Tibial nerve (tissue), 4 donors: ENCODE data around the gene URGCP. TPM values are rescaled to one million over a fixed set of nuclear protein-coding genes. Genes with fewer than 3 reads are reported as not detected.

ENCODE experiments used
- DNase-seq, 2 donors: peaks; one replicate each; pipeline ENCODE4 v3.0.0-alpha.2; 2019; ENCODE audit warnings: low spot score in 2 of 2
- H3K27ac ChIP-seq, 4 donors: fragments of 200-600 bp; sonication (generic) in 3 of 4; one replicate each; pipeline ENCODE4 v1.5.1; 2017 to 2019; ENCODE audit warnings: mild to moderate bottlenecking in 1 of 4
- H3K27me3 ChIP-seq, 2 donors: fragments of 200-600 bp; sonication (generic) in 1 of 2; one replicate each; pipeline versions ENCODE4 v1.5.1 to v1.6.0; 2017 to 2019
- H3K36me3 ChIP-seq, 3 donors: fragments of 200-600 bp; sonication (generic); one replicate each; pipeline ENCODE4 v1.5.1; 2018 to 2019
- H3K4me1 ChIP-seq, 4 donors: fragments of 200-600 bp; sonication (generic) in 3 of 4; one replicate each; pipeline ENCODE4 v1.5.1; 2017 to 2019
- H3K4me3 ChIP-seq, 4 donors: fragments of 200-600 bp; sonication (generic) in 3 of 4; one replicate each; pipeline ENCODE4 v1.5.1; 2017 to 2019; ENCODE audit warnings: mild to moderate bottlenecking in 1 of 4, moderate library complexity in 1 of 4
- H3K9me3 ChIP-seq, 4 donors: fragments of 200-600 bp; sonication (generic) in 3 of 4; one replicate each; pipeline ENCODE4 v1.5.1; 2017 to 2019
- EP300 ChIP-seq, 2 donors: sonication (generic); formaldehyde crosslinking; IDR thresholded peaks; one replicate each; pipeline ENCODE4 v1.6.1; 2017; ENCODE audit warnings: antibody characterized with exemption in 2 of 2, mild to moderate bottlenecking in 1 of 2
- POLR2A ChIP-seq, 2 donors: fragments of 450-650 bp; IDR thresholded peaks; one replicate each; pipeline ENCODE4 v1.6.1; 2017; ENCODE audit warnings: antibody characterized with exemption in 2 of 2, mild to moderate bottlenecking in 2 of 2, moderate library complexity in 2 of 2
- WGBS, 2 donors: methylation state at CpG; one replicate each; pipeline ENCODE4 v1.1.5; 2018; 5-methylcytosine and 5-hydroxymethylcytosine counted together
- total RNA-seq, 4 donors: library from RNA; depleted of rRNA; stranded (reverse); fragments of >200 nt; gene quantifications; one replicate each; pipeline ENCODE4 v1.1.0, GENCODE V29; 2016
- TF ChIP-seq, protein P1 (sequence below), 5 experiments: fragments of 200-600 bp in 3 of 5; fragments of 450-650 bp in 2 of 5; sonication (generic) in 3 of 5; IDR thresholded peaks; one replicate each; pipeline ENCODE4 v1.5.1; 2016 to 2019; ENCODE audit warnings: antibody characterized with exemption in 5 of 5, mild to moderate bottlenecking in 3 of 5, moderate library complexity in 2 of 5

Gene URGCP
- total RNA-seq, 4 donors from 2014 or later = 25.7 to 32.0 (median 28.8) TPM

DNA sequence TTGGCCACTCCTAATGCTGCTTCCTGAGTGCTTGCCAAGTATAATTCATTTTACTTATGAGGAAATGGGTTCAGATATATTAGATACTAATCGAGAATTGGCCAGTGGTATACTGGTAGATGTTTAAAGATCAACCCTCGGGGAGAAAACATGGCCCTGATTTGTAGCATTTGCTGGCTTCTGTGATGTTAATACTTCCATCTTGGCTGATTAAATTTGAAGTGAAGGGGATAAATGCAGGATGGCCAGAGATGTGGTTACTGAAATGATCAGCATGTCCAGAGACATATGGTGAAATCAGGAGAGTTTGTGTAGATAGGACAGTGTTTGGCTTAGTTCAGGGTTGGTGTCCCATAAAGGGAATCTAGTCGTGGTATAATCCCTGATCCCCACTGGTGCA is 31.0 kb upstream of the URGCP start:
- TF ChIP-seq, protein P1, sequence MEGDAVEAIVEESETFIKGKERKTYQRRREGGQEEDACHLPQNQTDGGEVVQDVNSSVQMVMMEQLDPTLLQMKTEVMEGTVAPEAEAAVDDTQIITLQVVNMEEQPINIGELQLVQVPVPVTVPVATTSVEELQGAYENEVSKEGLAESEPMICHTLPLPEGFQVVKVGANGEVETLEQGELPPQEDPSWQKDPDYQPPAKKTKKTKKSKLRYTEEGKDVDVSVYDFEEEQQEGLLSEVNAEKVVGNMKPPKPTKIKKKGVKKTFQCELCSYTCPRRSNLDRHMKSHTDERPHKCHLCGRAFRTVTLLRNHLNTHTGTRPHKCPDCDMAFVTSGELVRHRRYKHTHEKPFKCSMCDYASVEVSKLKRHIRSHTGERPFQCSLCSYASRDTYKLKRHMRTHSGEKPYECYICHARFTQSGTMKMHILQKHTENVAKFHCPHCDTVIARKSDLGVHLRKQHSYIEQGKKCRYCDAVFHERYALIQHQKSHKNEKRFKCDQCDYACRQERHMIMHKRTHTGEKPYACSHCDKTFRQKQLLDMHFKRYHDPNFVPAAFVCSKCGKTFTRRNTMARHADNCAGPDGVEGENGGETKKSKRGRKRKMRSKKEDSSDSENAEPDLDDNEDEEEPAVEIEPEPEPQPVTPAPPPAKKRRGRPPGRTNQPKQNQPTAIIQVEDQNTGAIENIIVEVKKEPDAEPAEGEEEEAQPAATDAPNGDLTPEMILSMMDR (IDR thresholded peaks at IDR 0.05) = no peak
- TF ChIP-seq POLR2A (IDR thresholded peaks at IDR 0.05) (no peak), EP300 (IDR thresholded peaks at IDR 0.05) (no peak)
- H3K36me3 ChIP-seq = peaks cover 0 to 7% (median 0%) of the 10 kb centered on the region in 3 donors
- H3K27ac ChIP-seq = no peak overlapping the region
- DNase-seq = no peak
- H3K4me3 ChIP-seq = no peak overlapping the region
- H3K27me3 ChIP-seq = no peaks in the 10 kb centered on the region
- no peaks in the 10 kb centered on the region for H3K9me3 ChIP-seq
- no peaks in the 10 kb centered on the region for H3K4me1 ChIP-seq
- WGBS, 2 donors = 79% methylated on average over 3 of the region's 3 CpGs

GRCh38 chr7:43933902-43934560 is 27.6 kb upstream of the URGCP start:
- TF ChIP-seq POLR2A (IDR thresholded peaks at IDR 0.05) (no peak), EP300 (IDR thresholded peaks at IDR 0.05) (no peak)
- TF ChIP-seq, protein P1 (IDR thresholded peaks at IDR 0.05) = no peak
- Histone ChIP-seq H3K27me3 (no peaks in the 10 kb centered on the region), H3K9me3 (no peaks in the 10 kb centered on the region), H3K27ac (no peak overlapping the region), H3K4me1 (no peaks in the 10 kb centered on the region), H3K4me3 (no peak overlapping the region), H3K36me3 (peaks cover 0 to 3% (median 0%) of the 10 kb centered on the region in 3 donors)
- WGBS, 2 donors = 84 to 87% methylated on average over 3 of the region's 3 CpGs
- no peak for DNase-seq

GRCh38 chr7:43931346-43931745 is 24.9 kb upstream of the URGCP start:
- H3K27ac ChIP-seq = no peak overlapping the region
- H3K4me3 ChIP-seq = no peak overlapping the region
- no peaks in the 10 kb centered on the region for H3K9me3 ChIP-seq
- no peak for DNase-seq
- H3K4me1 ChIP-seq = peaks cover 0 to 8% (median 6%) of the 10 kb centered on the region in 4 donors
- 73 to 78% methylated on average over 7 of the region's 7 CpGs for WGBS, 2 donors
- H3K27me3 ChIP-seq = no peaks in the 10 kb centered on the region
- H3K36me3 ChIP-seq = no peaks in the 10 kb centered on the region
- no peak for TF ChIP-seq POLR2A (IDR thresholded peaks at IDR 0.05)
- TF ChIP-seq, protein P1 (IDR thresholded peaks at IDR 0.05) = no peak
- no peak for TF ChIP-seq EP300 (IDR thresholded peaks at IDR 0.05)

- no peaks in the 10 kb centered on the region for H3K27me3 ChIP-seq
- peaks cover 0 to 18% (median 10%) of the 10 kb centered on the region in 4 donors for H3K4me1 ChIP-seq
- TF ChIP-seq, protein P1 (IDR thresholded peaks at IDR 0.05) = no peak
- TF ChIP-seq EP300 (IDR thresholded peaks at IDR 0.05) (no peak), POLR2A (IDR thresholded peaks at IDR 0.05) (no peak)
- DNase-seq = no peak
- H3K4me3 ChIP-seq = no peak overlapping the region
- H3K9me3 ChIP-seq = no peaks in the 10 kb centered on the region
- WGBS, 2 donors = 95 to 97% methylated on average over 5 of the region's 5 CpGs
- H3K27ac ChIP-seq = no peak overlapping the region
- no peaks in the 10 kb centered on the region for H3K36me3 ChIP-seq
Measured at GRCh38 chr7:43929529-43930457, 23.4 kb upstream of the URGCP start.

- Histone ChIP-seq H3K36me3 (no peaks in the 10 kb centered on the region), H3K4me3 (no peak overlapping the region), H3K27me3 (no peaks in the 10 kb centered on the region), H3K9me3 (no peaks in the 10 kb centered on the region), H3K27ac (no peak overlapping the region), H3K4me1 (peaks cover 0 to 19% (median 10%) of the 10 kb centered on the region in 4 donors)
- 93 to 94% methylated on average over 4 of the region's 4 CpGs for WGBS, 2 donors
- TF ChIP-seq POLR2A (IDR thresholded peaks at IDR 0.05) (no peak), EP300 (IDR thresholded peaks at IDR 0.05) (no peak)
- TF ChIP-seq, protein P1 (IDR thresholded peaks at IDR 0.05) = no peak
- DNase-seq = no peak
Measured at GRCh38 chr7:43927810-43928209, 21.4 kb upstream of the URGCP start.
